GM21367 (cell line): Measurements from ENCODE around the gene ZKSCAN7.
A peak's percentile ranks its signal among the peaks of the same experiment; 100 is the strongest.
"Not testable (repeated sequence)": the region's sequence is repeated elsewhere in the genome, so short reads cannot be mapped to it uniquely, and the experiment has no call there.

Experiments
- ATAC-seq: cut with Tn5 transposase; IDR thresholded peaks from one replicate; pipeline ENCODE4 v1.9.1; 2021; ENCODE audit not compliant: unreplicated experiment

Gene ZKSCAN7

GRCh38 chr3:44576613-44577012 is 21.6 kb downstream of the ZKSCAN7 start:
- no peak for ATAC-seq

GRCh38 chr3:44577354-44577952 is 22.5 kb downstream of the ZKSCAN7 start:
- ATAC-seq = not testable (repeated sequence)

- not testable (repeated sequence) for ATAC-seq
These were observed 23.3 kb downstream of the ZKSCAN7 start for GRCh38 chr3:44578316-44578715.

- ATAC-seq = not testable (repeated sequence)
These were observed 24.0 kb downstream of the ZKSCAN7 start for GRCh38 chr3:44578924-44579515.

- ATAC-seq = not testable (repeated sequence)
These were observed 24.8 kb downstream of the ZKSCAN7 start for GRCh38 chr3:44579749-44580148.

- ATAC-seq = not testable (repeated sequence)
These were observed 26.0 kb downstream of the ZKSCAN7 start for GRCh38 chr3:44580971-44581370.

GRCh38 chr3:44584646-44585501 is 29.9 kb downstream of the ZKSCAN7 start, which contains the start of gene ZNF660:
ZNF660 (plus strand) TSS chr3:44584964; CDS start chr3:44594194, 9,230 bp downstream.
- peak; percentile 88 for ATAC-seq

- no peak for ATAC-seq
These were observed 41.6 kb downstream of the ZKSCAN7 start for GRCh38 chr3:44596621-44597020.

GRCh38 chr3:44601749-44602148 is 46.8 kb downstream of the ZKSCAN7 start:
- ATAC-seq = no peak

- ATAC-seq = no peak
These were observed 57.7 kb downstream of the ZKSCAN7 start for GRCh38 chr3:44612678-44613077.
